ENCODE measurements around the gene RAB36.

RAB36 gene

DNA sequence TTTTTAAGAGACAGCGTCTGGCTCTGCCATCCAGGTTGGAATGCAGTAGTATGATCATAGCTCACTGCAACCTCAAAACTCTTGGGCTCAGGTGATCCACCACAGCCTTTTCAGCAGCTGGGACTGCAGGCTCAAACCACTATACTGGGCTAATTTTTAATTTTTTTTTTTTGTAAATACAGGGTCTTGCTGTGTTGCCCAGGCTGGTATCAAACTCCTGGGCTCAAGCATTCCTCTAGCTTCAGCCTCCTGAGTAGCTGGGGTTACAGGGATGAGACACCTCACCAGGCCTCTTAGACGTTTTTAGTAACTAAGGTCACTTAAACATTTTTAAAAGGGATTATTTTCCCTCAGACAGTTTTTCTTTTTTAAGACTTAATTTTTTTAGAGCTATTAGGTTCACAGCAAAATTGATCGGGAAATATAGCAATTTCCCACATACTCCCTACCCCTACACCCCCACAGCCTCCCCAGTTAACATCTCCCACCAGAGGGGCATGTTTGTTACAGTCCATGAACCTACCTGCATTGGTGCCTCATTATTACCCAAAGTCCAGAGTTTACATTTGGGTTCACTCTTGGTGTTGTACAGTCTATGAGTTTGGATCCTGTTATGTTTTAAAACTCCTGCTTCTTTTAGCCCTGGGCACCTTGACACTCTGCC lies 39.0 kb downstream of the RAB36 start:
- FAIRE-seq: no peak

DNA sequence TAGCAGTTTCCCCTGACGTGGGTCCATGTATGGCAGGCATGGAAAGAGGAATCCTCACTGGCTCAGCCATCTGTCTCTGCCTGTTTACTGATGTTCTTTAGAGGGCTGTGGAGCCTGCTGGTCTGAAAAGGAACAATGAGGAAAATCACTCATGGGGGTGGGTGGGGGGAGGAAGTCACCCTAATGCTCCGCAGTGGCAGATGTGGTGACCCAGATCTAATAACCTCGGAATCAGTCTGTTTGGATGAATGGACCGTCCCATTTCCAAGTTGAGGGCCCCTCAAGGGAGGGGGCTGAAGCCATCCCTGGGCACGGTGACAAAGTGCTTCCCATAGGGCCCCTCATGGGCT lies 39.5 kb downstream of the RAB36 start:
- no peak for FAIRE-seq

DNA sequence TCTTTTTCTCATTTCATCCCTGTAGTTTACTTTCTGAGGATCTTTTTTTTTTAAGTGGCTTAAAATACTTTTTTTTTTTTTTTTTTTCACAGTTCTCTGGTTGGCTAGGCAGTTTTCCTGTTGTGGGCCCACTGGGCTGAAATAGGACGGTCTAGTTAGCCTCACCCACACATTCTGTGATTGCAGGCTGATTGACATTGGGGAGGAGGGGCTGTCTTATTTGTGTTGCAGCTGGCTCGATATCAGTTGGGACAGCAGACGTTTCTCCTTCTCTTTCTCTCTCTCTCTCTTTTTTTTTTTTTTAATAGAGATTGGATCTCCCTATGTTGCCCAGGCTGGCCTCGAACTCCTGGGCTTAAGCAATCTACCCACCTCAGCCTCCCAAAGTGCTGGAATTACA lies 41.9 kb downstream of the RAB36 start:
- FAIRE-seq: no peak

DNA sequence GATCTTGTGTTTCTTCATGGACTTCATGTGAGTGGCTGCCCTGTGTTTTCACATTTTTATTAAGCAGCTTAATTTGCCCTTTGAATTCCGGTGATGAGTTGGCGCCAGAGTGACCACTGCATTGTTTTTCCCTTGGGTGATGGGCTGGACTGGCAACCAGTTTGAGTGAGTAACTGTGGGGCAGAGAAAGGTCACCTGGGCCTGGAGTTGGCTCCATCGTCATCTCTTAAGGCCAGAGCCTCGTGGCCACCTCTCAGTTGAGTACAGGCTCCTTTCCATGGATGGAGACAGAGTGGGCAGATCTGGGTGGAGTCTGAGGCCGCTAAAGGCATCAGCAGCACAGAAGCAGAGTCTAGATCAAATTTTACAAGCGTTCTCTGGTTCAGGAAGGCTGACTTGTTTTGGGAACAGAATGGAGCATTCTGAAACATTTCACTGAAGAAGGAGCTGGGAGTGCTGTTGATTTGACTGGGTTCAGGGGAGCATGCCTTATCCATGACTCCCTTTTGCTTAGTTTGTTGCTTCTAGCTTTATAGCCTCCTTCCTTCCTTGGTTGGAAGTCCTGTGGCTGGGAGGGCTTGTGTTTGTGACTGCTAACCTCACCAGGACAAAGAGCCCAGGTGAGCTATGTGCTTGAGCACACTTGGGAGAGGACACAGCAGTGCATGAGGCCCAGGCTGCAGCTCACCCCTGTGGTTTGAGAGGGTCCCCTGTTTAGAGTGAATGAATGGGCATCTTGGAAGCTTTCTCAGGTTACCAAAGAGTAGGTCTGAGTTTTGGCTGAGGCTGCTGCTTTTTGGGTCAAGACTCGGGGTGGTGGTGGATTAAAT lies 42.8 kb downstream of the RAB36 start:
- no peak for FAIRE-seq

DNA sequence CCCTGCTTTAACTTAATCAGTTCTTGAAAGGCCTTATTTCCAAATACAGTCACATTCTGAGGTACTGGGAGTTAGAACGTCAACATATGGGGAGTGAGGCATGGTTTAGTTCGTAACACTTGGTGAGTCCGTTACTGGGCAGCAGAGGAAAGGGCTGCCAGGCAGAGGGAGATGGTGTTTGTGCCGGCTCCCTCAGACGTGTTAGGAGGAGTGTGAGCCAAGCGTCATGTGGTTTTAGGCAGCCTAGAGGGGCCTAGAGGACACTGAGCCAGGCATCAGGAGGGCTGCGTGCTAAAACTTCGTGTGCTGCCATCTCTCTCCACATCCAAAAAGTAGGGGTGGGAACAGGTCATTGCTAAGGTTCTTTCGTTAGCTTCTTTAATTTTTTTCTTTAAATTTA lies 45.2 kb downstream of the RAB36 start:
- FAIRE-seq: no peak

DNA sequence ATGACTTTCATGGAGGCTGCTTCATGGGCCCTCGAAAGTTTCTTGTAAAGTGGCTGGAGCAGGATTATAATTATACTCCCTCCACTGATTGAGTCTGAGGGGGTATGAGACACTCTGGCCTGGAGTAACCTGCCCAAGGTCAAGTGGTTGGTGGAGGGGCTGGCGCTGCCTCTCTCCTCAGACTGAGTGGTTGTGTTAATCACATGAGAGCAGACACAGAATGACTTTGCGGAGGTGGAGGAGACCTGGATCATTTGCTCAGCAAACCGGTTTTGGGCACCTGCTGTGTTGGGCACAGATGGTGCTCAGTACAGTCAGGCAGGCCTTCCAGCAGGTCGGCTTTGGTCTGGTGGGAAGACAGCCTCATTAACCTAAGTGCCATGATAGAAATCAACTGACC lies 46.9 kb downstream of the RAB36 start:
- no peak for FAIRE-seq

DNA sequence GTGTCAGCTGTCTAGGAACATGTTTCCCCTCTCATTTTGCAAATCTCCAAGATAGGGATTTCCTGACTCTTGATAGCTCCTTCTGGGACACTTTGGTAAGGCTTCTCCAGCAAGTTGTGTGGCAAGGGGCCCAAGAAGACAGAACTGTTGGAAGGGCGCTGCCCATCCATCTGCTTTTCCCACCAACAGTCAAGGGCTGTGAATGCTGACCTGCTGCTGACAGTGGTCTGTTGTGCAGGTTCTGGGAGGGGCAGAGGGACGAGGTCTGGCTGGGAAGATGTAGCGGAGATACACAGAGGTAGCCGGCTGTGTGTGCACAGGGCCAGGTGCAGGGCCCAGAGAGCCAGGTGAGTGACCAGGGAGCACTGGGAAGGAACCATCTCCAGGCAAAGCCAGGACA lies 47.3 kb downstream of the RAB36 start:
- no peak for FAIRE-seq

DNA sequence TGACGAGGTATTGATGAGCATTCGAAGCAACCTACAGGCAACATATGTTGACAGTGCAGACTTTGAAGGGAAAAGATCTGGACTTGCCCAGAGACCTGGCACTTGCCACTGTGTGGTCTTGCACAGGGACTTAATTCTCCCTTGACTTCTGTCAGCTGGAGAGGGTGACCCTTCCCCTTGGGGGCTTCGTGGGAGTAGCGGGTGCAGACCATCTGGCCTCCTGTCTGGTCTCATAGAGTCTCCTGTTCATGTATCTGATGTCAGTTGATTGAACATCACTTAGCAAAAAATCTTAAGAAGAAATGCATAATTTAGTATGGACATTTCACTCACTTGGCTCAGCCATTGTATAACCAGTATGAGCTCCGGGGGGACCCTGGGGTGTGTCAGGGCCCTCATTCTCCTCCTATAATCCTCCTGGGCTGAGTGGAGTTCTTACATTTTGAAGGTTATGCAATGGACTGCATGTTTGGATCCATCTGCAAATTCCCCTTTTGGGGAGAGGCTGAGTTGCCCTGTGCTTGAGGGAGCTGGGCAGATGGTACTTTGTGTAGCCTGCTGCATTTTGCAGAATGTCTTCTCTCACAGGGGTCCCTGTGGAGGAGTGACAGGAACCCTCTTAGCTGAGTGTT lies 48.0 kb downstream of the RAB36 start:
- no peak for FAIRE-seq

DNA sequence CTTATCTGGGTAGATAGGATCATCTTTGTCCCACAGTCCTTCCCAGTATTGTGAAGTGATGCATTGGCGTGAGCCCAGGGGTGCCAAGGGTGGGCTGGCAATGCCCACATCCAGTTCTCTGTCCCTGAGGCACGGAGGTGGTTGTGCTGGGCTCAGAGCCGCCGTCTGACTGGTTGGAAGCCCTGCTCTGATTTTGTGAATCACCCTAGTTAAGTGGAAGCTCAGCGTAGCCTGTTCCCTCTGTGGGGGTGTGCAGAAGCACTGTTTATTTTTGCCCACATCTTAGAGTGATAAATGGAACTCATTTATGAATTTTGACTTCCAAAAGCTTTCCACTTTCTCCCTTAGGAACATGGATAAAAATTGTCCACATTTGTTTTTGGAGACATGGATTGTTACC lies 48.6 kb downstream of the RAB36 start:
- FAIRE-seq: no peak

DNA sequence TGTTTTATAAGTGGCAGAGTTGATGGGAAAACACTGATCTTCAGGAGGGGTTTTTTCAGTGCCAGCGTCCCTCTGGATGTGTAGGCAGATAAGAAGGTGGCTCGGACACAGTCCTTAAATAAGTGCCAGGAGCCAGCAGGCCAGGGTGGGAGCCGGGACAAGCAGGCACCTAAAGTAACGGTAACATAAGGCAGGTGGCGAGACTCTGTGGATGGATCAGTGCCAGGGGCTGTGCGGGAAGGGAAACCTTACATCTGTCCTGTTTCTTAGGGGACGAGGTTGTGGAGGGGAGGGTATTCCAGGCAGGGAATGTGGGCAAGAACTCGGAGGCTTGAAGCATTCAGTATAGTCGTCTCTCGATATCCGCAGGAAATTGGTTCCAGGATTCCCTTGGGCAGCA lies 50.9 kb downstream of the RAB36 start:
- FAIRE-seq: no peak

DNA sequence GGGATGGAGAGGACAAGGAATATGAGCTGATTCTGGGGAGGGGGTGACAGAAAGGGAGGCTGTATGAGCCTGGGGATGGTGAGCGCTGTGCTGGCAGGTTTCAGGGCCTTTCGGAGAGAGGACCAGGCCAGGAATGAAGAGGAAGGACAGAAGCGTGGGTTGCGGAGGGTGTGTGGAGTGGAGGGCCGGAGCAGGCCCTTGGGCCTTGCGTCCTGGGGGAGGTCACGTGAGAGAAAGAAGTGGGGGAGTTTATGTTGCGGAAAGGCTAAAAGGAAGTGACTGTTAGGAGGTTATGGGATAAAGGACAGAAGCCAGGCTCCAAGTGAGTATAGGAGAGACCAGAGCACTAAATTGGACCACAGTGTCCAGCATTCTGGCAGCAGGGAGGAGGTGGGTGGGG lies 52.6 kb downstream of the RAB36 start:
- no peak for FAIRE-seq

DNA sequence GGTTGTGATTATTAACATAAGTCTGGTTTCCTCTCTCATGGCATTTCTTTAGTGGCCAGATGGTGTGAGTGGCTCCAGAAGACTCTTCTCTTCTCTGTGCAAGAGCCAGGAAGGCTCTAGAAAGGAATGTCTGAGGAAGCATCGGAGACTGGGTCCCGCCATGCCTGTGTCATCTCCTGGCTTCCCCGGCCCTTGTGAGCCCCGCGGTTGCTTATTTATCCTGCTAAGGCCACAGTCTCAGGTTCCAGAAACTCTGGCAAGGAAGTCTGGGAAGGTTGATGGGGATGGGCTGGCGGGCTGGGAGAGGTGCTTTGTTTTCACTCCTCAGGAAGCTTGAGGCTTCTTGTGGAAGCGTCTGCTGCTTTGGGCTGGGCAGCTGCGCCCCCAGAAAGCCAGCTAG lies 53.9 kb downstream of the RAB36 start:
- FAIRE-seq: no peak

DNA sequence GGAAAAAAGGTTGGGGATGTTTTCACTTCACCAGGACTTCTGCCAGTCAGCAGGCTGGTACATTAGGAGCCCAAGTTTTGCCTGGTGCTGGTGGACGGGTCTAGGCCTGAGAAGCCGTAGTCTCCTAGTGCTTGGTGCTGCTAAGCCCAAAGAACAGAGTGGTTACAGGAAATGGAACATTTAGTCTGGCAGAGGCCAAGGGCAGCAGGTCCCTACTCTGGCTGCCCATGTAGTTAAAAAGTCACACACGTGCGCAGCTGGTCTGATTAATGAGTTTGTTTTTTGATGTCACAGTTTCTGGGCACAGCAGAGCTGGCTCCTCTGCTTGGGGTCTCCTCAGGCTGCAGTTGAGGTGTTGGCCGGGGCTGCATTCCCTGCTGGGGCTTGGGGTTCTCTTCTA lies 55.6 kb downstream of the RAB36 start:
- no peak for FAIRE-seq

DNA sequence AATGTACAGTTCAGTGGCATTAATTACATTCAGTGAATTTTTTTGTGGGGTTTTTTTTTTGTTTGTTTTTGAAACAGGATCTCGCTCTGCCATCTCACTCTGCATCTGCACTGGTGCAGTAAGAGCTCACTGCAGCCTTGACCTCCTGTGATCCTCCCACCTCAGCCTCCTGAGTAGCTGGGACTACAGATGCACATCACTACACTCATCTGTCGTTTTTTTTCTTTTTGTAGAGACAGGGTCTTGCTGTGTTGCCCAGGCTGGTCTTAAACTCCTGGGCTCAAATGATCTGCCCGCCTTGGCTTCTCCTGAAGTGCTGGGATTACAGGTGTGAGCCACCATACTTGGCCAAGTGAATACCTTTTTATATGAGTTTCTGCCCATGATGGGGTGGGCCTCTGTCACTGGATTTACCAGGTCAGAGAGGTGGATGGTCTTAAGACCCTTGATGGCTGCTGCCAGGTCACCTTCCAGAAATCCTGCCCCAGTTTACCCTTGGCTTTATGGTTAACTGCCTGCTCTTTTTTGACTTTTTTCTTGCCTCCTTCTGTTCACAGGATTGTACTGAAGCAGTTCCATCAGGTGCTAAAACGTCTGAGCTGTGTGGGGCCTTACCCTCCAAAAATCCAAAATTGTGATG lies 57.7 kb downstream of the RAB36 start:
- FAIRE-seq: no peak

DNA sequence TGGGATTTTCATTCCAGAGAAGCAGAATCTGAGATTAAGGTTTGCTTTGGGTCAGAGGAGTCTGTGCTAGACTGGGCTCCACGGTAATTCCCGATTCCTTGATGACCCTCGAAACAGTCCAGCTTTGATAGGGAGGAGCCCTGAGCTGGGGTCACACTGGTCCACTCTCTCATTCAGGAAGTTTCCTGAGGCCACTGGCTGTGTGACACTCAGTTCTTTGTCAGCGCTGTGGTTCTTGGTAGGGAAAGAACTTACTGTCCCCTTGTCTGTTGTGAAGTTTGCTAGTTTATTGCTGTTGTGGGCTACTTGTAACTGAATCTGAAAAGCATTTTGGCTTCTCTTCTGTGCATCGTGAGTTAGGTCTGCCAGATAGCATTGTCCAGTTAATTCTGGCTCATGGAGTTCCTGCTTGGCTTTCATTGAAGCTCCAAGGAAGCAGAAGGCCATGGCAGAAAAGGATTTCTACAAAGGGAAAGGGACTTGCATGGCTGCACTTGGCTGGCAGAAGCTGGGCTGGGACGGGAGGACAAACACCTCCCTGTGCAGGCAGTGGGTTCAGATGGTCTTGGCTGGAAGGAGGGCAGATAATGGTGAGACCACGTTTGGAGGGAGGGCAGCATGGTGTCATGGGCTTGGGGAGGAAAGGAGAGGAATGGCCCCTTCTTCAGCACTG lies 58.3 kb downstream of the RAB36 start:
- no peak for FAIRE-seq

DNA sequence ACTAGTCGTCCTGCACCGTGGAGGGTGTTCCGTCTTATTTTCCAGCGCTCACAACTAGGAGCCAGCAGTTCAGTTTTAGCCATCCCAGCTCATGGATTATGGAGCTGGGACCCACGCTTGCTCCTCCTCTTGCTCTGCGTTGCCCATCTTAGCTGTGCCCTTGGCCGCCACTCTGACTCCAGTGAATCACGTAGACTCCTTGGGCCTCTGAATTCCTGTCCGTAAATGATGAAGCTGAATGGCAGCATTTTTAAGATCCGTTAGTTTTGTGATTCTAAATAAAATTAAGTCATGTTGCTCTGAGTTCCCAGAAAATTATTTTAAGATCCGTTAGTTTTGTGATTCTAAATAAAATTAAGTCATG lies 58.8 kb downstream of the RAB36 start:
- FAIRE-seq: no peak

DNA sequence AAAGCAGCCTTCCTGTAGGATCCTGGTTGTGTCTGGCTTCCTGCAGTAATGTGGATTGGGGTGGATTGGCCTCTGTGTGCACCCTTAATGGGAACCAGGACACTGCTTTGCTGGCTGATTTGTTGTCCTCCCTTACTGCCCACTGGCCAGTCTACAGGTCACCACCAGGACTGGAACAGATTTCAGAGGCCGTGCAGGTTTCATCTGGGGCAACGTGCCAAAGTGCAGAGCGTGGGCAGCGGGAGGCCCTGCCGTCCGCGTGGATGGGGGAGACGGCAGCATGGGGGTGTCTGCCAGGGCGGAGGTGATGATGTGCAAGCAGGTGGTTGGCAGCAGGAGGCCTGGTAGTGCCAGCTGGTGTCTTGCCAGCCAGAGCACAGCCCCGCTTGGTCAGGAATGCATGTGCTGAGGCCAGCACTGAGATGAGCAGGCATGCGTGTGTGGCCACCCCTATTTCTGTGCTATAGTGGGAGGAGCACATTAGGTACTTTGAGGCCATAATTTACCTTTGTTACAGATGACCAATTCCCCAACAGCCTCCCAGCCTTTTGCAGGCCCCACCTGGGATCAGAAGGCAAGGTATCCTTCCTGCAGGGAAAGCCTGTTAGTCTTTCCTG lies 59.4 kb downstream of the RAB36 start:
- FAIRE-seq: no peak

DNA sequence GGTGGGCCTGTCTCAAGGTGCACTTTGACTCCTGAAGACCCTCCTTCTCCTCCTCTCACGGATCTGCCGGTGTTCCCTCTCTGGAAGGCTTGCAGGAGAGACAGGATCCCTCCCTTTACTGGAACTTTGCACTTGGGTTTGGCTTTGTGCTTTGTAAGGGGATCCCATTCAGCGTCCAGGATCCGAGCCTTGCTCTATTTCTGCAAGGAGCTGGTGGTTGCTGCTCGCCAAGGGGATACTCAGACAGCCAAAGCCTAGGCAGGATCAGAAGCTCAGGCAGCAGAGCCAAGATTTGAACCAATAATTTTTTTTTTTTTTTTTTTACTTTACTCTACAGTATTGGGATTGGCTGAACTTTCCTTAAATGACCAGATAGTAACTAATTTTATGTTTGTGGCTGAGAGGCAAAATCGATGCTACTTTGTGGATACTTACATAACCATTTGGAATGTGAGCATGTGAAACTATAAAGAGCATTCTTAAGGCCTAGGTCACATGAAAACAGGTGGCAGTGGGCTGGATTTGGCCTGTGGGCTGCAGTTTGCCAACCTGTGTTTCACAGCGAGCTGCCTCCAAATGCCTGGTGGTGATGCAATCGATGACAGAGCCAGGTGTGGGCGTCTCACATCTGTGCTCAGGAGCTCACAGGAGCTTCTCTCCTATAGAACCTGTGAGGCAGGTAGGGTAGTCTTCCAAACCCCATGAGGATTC lies 60.2 kb downstream of the RAB36 start:
- no peak for FAIRE-seq

DNA sequence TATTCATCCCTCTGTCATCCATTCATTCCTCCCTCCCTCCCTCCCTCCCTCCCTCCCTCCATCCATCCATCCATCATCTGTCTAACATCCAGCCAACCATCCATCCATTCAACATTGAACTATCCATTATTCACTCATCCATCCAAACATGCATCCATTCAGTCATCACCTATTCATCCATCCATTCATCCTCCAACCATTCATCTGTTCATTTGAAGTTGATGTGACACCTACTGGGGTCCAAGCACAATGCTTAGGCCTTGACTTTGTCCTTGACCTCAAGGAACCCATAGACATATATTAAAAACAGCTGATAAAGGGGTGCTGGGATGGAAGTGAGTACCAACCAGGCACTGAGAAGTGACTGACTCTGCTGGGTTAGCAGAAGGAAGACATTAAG lies 61.6 kb downstream of the RAB36 start:
- no peak for FAIRE-seq

DNA sequence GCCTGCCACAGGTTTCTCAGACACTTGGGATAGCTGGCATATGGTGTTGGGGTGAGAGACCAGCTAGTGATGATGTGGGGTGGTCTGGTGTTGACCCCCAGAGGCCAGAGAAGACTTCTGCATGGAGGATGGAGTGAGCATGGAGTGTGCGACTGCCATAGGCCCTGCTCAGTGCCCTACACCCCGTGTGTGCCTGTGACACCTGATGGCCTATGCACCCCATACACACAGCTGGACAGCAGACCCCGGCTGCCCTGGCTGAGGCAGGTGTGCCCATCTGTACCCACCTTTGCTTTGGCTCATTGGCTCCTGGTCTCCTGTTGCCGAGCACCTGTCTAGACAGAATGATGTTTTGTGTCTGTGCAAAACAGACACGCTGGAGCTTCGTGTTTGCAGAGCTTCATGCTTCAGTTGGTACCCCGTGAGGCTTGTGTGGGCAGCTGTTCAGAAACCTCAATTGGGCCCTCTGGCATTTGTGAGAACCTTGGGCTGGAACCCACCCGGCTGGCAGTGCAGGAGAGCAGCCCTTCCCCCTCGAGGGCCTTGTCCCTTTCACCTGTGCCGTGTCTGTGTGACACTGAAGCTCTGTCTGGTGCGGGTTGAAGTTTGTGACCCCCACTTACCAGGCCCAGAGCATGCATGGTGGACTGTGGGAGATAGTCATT lies 62.6 kb downstream of the RAB36 start:
- no peak for FAIRE-seq

DNA sequence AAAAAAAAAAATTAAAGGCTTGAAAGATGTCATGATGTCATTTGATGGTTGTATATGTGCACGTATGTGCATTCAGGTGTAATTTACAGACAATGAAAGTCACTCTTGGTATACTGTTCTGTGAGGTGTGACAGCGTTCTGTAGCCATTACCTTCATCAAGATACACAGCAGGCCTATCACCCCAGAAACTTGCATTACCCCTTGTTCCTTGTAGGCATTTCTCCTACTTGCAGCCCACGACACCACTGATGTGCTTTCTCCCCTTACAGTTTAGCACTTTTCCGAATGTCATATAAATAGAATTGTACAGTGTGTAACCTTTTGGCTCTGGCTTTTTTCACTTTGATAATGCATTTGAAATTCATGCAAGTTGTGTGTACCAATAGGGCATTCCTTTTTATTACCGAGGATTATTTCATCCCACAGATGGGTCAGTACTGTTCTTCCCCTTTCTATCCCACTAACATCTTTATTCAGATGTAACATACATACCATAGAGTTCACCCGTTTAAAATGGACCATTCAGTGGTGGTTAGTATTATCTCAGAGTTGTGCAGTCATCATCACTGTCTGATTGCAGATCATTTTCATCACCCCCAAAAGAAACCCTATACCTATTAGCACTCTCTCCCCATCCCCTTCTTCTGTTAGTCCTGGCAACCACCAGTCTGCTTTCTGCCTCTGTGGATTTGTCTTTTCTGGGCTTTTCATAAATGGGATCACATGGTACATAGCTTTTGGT lies 65.3 kb downstream of the RAB36 start:
- FAIRE-seq: no peak
